ENCODE data around the gene AK3.

AK3 gene

DNA sequence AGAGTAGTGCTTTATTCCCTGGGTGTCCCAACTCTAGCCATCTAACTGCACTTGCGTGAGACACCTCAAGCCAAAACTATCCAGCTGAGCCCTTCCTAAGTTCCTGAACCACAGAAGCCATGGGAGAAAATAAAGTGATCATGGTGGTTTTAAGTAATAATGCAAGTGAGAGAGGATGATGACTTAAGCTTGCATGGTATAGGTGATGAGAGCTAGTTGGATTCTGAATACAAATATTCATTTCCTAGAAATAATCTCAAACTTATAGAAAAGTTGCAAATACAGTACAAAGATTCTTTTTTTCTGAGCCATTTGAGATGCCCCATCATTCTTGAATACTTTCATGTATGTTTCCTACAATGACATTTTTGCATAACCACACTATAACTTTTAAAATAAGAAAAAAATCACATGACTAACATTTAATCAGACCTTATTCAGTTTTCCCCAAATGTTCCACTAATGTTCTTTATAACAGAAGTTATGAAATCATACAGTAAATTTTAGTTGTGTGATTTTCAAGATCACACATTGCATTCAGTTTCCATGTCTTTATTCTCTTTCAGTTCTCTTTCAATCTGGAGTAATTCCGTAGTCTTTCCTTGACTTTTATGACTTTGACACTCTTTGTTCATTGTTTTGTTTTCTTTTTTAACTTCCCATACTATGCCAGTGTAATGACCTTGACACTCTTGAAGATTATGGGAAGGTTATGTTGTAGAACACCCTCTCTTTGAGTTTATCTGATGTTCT lies 5.5 kb upstream of the AK3 start:
- DNase-seq, result no peak

DNA sequence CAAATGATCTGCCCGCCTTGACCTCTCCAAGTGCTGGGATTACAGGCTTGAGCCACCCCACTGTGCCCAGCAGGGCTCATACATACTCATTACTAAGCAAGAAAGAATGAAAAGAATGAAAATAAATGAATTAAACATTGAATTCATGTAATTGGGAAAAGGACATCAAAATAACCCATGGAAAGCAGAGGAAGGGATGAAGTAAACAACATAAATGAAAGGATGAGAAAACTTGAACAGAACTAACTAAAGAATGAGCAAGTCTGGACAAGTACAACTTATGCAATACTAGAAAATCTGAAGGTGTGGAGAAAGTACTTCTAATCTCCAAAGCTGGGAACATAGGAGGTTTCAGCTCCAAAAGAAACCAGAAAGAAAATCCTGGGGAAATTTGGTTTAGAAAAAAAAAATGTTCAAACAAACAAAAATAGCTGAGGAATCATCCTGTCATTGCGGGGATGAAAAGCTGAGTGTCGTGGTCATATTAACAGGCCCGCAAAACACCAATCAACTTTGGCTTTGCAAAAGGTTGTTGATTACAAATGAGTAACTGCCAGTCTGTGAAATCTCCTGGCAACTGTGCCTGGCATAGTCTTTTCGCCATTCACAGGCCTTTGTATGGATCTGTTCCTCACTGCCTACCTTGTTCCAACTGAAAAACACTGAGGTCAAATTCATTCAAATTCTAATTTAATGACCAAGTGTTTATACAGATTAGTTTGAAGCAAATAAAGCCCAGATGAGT lies 2.3 kb upstream of the AK3 start:
- no peak for DNase-seq

DNA sequence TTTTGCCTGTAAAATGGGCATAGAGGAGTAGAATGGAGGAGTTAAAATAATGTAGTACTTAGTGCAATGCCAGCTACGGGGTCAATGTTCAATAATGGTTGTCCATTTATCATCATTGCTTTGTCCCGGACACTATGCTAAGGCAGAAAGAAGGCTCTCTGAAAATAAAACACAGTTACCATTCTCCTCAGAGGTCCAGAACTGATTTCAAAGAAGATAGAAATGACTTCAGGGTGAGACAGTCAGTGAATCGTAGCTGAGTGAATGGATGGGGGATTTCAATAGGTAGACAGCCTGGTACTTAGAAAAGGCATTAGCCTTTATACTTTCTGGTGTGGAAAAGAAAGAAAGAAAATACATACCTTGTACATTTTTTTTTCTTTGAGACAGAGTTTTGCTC lies 1.2 kb upstream of the AK3 start:
- DNase-seq, result no peak

DNA sequence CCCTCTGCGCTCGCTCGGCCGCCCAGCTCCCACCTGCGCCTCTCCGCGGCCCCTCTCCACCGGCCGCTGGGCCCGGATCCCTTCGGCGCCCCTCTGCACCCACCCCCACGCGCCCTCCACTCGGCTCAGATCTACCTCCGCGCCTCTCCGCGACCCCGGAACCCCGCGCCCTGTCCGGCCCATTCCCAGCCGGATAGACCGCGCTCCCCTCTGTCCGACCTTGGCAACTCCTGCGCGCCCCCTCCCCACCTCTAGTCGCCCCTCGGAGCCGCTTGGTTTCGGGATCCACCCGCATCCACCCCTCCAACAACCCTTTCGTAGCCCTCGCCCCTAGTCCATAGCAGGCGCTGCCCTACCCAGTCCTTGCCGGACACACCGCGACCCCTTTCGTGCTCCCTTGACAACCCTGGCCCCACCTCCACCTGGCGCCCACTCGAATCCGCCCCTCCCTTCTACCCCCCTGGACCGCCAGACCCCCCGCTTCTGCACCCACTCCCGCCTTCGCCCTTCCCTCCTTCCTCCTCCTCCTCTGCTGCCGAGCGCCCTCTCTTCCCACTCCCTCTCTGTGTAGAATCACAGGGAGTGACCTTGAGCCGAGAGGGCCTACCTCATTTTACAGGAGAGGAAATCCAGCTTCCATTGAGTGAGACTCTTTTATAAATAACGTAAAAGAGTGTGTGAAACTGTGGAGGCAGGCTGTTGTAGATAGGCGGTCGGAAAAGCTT lies 525 bp upstream of the AK3 start:
- DNase-seq, result peak; percentile 14

DNA sequence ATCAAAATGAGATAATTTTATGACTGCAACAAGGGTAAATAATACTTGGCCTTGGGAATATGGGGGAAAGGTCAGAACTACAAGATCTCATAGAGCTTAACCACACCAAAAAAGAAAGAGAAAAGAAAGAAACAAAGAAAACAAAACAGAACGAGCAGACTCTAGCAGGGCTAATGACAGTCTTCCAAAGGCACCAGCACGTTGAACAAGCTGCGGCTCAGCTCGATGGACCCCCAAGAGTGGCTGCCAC lies 689 bp downstream of the AK3 start:
- DNase-seq, result no peak

DNA sequence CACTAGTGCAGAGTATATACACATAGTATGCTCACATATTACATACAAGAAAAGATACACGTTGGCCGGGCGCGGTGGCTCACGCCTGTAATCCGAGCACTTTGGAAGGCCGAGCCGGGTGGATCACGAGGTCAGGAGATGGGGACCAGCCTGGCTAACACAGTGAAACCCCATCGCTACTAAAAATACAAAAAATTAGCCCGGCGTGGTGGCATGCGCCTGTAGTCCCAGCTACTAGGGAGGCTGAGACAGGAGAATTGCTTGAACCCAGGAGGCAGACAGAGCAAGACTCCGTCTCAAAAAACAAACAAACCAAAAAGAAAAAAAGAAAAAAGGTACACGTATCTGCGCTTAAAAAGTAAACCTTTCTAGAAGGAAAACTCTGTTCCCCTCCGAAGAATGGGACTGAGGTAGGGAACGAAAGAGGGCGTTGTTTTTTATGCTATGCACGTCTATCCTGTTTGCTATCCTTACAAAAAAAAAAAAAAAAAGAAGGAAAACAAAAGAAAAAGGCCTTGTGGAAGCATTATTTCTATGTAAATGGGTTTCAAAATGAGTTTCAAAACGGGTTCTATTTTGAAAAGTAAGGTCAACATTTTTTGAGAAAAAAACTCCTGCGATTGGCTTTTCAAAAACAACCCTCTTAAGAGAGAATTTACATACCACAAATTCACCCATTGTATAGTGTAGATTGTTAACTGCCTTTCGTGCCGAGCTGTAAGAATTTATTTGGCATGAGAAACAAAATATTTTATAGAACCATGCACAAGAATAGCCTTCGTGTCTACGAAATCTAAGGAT lies 1.2 kb downstream of the AK3 start:
- no peak for DNase-seq

DNA sequence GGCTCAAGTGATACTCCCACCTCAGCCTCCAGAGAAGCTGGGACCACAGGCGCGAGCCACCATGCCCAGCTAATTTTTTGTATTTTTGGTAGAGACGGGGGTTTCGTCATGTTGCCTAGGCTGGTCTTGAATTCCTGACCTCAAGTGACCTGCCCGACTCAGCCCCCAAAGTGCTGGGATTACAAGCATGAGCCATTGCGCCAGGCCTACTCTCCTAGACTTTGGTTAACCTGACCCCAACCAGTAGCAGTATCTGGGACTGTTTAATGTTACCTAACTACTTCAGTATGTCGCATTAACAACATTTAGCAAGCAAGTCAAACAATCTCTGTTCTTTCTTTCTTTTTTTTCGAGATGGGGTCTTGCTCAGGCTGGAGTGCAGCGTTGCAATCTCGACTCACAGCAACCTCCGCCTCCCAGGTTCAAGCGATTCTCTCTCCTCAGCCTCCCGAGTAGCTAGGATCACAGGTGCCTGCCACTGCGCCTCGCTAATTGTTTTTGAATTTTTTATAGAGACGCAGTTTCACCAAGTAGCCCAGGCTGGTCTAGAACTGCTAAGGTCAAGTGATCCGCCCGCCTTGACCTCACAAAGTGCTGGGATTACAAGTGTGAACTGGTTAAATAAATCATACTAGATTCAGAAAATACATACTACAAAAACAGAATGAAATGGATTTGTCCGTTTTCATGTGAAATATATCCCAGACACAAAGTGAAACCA lies 2.0 kb downstream of the AK3 start:
- DNase-seq, result no peak

DNA sequence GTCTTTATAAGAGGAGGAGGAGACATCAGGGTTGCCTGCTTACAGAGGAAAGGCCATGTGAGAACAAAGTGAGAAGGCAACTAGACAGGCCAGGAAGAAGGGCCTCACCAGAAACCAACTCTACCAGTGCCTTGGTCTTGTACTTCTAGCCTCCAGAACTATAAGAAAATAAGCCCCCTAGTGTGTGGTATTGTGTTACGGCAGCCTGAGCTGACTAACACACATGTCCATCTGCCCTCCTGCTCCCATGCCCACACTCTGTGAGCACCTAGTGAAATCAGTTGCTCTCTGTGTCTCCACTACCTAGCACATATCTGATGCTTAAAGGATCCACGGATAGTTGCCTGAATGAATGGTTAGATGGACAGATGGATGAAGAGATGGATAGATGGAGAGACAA lies 6.9 kb downstream of the AK3 start:
- DNase-seq, result no peak

DNA sequence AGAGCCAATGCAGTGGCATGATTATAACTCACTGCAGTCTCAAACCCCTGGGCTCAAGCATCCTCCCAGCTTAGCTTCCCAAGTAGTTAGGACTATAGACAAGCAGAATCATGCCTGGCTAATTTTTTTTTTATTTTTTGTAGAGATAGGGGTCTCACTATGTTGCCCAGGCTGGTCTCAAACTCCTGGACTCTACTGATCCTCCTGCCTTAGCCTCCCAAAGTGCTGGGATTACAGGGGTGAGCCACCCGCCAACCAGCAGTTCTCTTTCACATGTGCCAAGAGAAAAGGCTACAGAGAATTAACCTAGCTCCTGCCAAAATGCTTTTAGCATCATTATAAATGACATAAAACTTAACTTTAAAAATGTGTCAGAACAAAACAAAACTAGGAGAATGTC lies 8.1 kb downstream of the AK3 start:
- no peak for DNase-seq

DNA sequence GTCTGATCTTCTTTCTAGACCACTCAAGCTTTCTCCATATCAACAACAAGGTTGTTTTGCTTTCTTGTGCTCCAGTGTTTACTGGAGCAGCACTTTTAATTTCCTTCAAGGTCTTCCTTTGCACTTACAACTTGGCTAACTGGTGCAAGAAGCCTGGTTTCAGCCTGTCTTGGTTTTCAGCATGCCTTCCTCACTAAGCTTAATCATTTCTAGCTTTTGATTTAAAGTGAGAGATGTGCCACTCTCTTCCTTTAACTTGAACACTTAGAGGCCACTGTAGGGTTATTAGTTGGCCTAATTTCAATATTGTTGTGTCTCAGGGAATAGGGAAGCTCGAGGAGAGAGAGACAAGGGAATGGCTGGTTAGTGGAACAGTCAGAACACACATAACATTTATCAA lies 13.4 kb downstream of the AK3 start:
- DNase-seq, result no peak

DNA sequence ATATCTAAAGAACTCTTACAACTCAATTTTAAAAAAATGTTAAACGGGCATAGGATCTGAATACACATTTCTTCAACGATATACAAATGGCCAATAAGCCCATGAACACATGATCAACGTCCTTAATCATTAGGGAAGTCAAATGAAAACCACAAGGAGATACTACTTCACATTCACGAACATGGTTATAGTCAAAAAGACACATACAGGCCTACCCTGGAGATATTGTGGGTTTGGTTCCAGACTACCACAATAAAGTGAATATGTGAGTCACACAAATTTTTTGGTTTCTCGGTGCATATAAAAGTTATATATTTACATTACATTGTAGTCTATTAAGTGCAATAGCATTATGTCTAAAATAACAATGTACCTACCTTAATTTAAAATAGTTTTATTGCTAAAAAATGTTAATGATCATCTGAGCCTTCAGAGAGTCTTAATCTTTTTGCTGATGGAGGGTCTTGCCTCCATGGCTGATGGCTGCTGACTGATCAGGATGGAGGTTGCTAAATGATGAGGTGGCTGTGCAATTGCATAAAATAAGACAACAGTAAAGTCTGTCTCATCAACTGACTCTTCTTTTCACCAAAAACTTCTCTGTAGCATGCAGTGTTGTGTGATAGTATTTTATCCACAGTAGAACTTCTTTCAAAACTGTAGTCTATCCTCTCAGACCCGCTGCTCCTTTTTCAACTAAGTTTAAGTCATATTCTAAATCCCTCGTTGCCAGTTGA lies 15.1 kb downstream of the AK3 start:
- DNase-seq, result no peak

DNA sequence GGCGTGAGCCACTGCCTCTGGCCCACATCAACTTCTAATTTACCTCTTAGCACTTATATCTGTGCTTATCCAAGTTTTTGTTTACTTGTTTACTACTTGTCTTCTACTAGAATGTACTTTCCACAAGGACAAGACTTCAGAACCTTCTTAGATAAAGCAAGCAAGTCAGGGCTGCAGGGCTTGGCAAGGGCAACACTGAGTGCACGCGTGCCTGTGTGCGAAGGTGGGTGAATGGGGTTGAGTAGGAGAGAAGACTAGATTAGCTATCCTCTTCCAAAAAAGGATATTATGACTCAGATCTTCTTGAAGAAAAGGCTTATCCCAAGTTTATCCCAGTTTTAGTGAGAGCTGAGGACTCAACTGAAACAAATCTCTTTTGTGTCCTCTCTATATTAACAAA lies 19.3 kb downstream of the AK3 start:
- DNase-seq, result no peak

DNA sequence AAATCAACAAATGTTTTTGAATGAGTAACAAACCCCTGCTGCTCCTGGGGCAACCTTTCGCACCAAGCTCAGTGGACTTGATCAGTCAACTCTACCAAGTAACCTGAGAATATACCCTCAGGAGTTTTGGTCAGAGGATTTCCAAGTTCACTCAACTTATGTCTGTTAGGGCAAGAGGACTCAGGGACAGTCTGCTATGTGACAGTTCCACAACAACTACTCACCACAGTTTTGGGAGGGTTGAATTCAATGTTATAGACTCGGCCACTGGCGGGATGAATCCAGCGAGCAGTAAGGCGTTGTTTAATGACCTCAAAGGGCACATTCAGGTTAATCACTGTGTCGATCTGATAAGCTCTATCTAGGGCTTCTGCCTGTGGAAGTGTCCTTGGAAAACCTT lies 22.1 kb downstream of the AK3 start:
- no peak for DNase-seq

DNA sequence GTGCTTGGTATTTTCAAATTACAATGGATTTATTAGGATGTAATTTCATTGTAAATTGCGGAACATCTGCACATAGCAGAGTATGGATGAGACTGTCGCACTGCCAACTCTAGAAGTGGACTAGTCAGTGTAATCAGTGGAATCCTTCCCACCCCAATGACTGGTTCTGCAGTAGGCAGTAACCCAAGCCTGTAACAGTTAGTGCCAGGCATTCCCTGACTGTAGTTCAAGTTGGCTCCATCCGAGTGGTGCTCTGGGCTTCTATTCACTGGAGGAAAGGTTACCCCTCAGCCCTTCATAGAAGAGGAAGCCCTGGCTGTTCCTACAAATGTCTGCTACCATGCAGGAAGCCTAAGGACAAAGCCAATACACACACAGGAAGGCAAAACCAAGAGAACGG lies 23.2 kb downstream of the AK3 start:
- no peak for DNase-seq

DNA sequence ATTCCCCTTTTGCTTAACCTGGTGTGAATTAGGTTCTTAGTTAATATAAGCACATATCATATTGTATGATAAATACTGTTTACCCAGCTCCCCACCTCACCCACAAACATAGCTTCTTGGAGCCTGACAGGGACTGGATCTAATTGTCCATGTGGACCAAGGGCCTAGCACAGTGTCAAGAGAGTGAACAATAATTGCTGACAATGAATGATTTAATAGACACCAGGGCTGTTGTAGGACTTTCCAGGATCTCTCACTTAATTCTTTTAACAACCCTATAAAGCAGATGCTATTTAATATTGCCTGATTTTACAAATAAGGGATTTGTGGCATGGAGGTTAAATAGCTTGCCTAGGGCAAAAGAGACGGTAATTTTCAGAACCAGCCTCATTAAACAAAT lies 24.8 kb downstream of the AK3 start:
- DNase-seq, result no peak

DNA sequence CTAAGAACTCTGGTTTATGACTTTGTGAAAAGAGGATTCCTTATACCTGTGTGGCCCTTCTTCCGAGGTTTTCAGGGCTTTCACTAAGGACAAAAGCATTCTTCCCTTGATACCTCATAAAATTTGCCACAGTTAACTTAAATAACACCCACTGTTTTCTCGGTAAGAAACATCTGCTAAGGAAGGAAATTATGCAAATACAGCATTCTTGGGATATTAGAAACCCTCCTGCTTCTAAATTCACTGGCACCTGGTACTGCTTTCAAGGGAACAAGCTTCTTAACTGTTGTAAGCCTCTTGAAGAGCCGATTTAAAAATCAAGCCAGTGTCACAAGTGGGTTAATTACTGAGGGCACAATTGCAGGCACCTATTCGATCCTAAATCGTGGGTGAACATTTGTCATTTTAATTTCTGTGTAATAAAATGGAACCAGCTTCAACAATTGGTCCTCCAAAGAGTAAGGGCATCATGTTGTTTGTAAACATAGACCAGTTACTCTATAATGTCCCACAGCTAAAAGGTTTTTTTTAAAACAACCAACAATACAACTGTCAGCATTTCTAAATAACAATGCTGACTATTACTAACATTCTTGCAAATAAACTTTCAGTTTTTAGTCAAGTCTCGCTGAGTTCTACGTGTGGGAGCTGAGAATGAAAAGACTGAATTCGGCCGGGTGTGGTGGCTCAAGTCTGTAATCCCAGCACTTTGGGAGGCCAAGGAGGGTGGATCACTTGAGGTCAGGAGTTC lies 26.6 kb downstream of the AK3 start:
- DNase-seq, result no peak

DNA sequence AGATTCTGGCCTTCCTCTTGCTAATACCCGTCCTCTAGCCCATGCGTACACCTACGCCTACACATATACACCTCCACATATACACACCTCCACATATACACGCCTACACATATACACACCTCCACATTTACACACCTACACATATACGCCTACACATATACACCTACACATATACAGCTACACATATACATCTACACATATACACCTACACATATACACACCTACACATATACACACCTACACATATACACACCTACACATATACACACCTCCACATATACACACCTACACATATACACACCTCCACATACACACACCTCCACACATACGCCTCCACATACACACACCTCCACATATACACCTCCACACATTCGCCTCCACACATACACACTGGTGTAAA lies 27.2 kb downstream of the AK3 start:
- DNase-seq, result no peak

DNA sequence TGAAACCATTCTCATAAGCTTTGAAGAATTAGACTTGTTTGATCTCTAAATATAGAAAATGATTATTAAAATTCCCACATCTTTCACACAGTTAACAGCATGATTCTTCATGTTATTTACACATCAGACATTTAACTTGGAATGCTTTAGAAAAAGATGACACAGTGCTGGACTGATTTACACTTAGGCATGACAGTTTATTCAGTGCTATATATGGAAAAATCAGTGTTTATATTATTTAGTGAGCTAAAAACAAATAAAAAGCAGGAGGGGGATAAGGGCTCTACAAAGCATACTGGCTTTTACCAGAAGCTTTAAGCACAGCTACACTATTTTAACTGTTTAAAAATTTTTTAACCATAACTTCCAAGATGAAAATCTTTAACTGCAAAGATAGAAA lies 31.6 kb downstream of the AK3 start:
- DNase-seq, result no peak

DNA sequence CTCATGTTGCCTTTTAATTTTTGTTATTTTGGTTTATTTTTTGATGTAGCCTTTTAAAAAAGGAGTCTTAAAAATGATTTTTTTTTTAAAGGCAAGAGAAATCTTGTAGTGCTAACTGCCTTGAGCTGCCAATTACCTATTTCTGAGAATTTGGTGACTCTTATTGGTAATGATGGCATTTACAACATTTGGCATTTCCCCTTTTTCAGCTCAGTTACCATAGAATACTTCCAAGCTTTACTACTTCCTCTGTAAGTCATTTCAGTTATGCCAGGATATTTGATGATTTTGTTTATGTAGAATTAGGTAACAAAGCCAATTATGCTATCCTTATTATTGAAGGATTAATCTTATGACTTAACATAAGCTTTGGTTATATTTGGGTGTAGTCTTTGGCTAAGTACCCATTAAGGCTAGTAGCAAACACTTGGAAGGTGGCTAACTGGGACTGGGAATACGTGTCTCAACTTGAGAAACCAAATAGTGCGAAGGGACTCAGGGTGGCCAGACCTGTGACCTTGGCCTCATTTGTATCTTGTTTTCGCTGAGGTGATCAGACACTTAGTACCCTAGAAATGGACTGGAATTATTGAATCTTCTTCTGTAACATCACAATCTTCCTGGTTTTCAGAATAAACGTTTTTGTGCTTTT lies 33.9 kb downstream of the AK3 start:
- DNase-seq, result no peak

DNA sequence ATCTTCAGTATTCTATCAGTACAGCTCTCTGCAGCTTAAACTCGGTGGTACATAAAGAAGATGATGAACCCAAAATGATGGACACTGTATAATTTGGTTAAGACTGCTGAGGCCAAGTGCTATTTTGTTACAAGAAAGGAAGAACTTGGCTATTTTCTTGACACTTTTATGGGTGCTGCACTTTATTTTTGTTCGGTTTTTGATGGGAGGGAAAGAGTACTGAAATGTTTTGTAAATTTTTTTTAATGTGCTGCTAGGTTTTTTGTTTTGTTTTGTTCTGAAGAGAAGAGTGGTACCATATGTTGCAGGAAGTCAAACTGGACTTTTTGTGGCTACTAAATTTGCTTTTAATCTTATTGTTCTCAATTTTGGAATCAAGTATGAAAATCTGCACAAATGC lies 35.0 kb downstream of the AK3 start:
- DNase-seq, result no peak

DNA sequence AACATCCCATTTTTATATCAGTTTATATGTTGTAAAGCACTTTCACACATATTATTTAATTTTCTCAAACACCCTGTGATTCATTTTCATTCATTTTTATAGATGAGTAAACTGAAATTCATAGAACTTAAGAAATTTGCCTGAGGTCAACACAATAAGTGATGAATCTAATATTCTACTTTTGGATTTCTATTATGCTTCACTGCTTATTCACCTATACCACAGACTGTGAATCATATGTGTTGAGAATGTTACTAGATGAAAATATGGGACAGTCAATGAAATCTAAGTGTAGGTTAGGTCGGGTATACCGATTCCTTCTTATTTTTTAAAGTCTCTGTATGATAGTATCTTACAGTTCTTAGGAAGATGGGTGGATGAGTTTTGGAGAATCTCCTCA lies 36.9 kb downstream of the AK3 start:
- no peak for DNase-seq

All from activated gamma-delta T cell treated with Interleukin-2 at 50 U/mL for 16 hours (primary cell).